OCI-LY1 (cell line): ENCODE measurements around the gene HLCS.

Source experiments
- CTCF ChIP-seq: fragments of 200-600 bp; sonication (generic), shearing (Covaris generic); IDR thresholded peaks from 2 replicates; pipeline ENCODE4 v1.5.1; 2017; ENCODE audit warnings: mild to moderate bottlenecking, antibody characterized with exemption, low read length, moderate library complexity, mixed read lengths
- EZH2 ChIP-seq: fragments of 200-600 bp; sonication (generic), shearing (Covaris generic); IDR thresholded peaks from 2 replicates; pipeline ENCODE4 v1.8.0; 2017; ENCODE audit warnings: borderline replicate concordance, mixed run types, mild to moderate bottlenecking, antibody characterized with exemption, low read length, moderate library complexity, mixed read lengths

- no peak for TF ChIP-seq CTCF
- no peak for TF ChIP-seq EZH2
Observed at GRCh38 chr21:36881228-36881627, 85.2 kb downstream of the HLCS start.
